Activated B cell treated with CpG ODN at 0.5 μM for 24 hours (primary cell): ENCODE data around the gene TEN1. TPM values are rescaled to one million over a fixed set of nuclear protein-coding genes. Genes with fewer than 3 reads are reported as not detected.

Source experiments
- ATAC-seq: fragments of 200-7000 bp; cut with Tn5 transposase; one replicate; pipeline ENCODE4 v1.10.0; 2021; ENCODE audit warnings: low read depth, mild to moderate bottlenecking, moderate library complexity
- CTCF ChIA-PET: fragments of 350-600 bp; sonication (Branson Sonifier 250); formaldehyde crosslinking; loops from one replicate; lab custom pipeline; 2021; ENCODE audit warnings: antibody characterized with exemption; lab: Charles Lee
- POLR2A ChIA-PET: fragments of 350-600 bp; sonication (Branson Sonifier 250); formaldehyde crosslinking; loops from one replicate; lab custom pipeline; 2021; ENCODE audit warnings: antibody characterized with exemption; lab: Charles Lee
- DNase-seq: peaks from one replicate; pipeline ENCODE4 v3.0.0; 2022
- H3K27ac Mint-ChIP-seq: one replicate; pipeline ENCODE4 v1.8.0; 2020; ENCODE audit warnings: mixed read lengths
- H3K27me3 Mint-ChIP-seq: one replicate; pipeline ENCODE4 v1.8.0; 2021; ENCODE audit warnings: mixed read lengths
- H3K36me3 Mint-ChIP-seq: one replicate; pipeline ENCODE4 v1.8.0; 2021; ENCODE audit warnings: low read depth, mixed read lengths
- H3K4me1 Mint-ChIP-seq: one replicate; pipeline ENCODE4 v1.8.0; 2021; ENCODE audit warnings: mixed read lengths
- H3K4me3 Mint-ChIP-seq: one replicate; pipeline ENCODE4 v1.8.0; 2020; ENCODE audit warnings: mild to moderate bottlenecking, mixed read lengths
- H3K9me3 Mint-ChIP-seq: one replicate; pipeline ENCODE4 v1.8.0; 2020; ENCODE audit warnings: mixed read lengths
- intact Hi-C: fragments of 100-400 bp; cut with micrococcal nuclease; formaldehyde crosslinking; loops from one replicate; pipeline ENCODE4 v1.15.1; 2024
- total RNA-seq: library from RNA; stranded (reverse); gene quantifications from 2 replicates; pipeline ENCODE4 v1.2.3, GENCODE V29; 2022
- TF ChIP-seq, protein P1 (sequence below): fragments of 200-600 bp; IDR thresholded peaks from one replicate; pipeline ENCODE4 v1.8.0; 2022; ENCODE audit warnings: antibody characterized with exemption, mild to moderate bottlenecking

Gene TEN1
- total RNA-seq, 1 donor from 2014 or later, result 22.7 TPM

DNA sequence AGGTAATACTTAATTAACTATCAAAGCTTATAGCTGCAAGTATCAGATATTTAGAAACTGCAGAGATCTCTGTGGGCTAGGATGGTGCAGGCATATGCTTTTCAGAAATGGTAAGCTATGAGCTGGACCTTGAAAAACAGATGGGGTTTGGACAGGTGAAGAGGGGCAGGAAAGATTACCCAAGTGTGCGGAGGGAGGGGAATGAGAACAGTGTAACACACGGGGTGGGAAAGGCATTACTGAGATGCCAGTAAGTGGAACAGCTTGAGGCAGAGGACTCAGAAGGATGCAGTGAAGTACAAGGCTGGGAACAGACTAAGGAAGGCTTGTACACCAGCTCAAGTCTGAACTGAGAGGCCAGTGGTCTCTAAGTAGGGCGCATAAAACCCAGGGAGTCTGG, 70.2 kb downstream of the TEN1 start:
- CTCF ChIA-PET, result interaction anchor here (0.8 kb wide), 1 partner anchor 35 kb away, joined by 3 read pairs; no protein-coding TSS in a partner anchor
- peaks cover 86% of the 10 kb centered on the region for H3K36me3 Mint-ChIP-seq
- H3K4me1 Mint-ChIP-seq, result peaks cover 6% of the 10 kb centered on the region

DNA sequence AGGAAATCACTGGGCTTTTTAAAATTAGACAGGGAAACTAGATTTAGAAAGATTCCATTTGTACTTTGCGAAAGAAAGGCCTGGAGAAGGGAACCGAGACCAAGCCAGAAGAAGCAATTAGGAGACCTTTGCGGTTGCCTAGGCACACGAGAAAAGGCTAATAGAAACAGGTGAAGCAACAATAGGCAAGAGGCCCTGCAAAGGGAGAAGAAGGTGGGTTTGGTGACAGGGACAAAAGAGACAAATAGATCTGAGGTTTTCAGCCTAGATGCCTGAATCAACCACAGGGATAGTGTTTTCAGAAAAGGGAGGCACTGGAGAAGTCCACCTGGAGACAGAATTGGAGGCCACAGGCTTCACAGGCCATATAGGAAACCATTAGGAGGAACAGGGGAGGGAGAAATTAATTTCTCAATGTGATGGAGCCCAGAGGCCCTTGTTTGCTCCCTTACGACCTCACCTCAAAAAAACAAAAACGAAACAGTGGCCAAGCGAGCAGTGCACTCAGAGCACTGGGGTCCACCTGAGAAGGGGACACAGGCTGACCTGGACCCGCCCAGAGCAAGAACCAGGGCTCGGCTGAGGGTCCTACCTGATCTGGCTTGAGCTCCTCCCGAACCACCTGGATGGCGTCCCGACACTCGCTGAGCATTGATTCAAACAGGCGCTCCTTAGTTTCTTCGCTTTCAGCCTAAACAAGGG, 70.9 kb downstream of the TEN1 start:
- POLR2A ChIA-PET, result no interaction called here
- intact Hi-C loops, result no loop called here
- ATAC-seq, result no peak
- H3K4me3 Mint-ChIP-seq, result no peak overlapping the region
- peaks cover 78% of the 10 kb centered on the region for H3K36me3 Mint-ChIP-seq
- no peaks in the 10 kb centered on the region for H3K27me3 Mint-ChIP-seq
- no peaks in the 10 kb centered on the region for H3K9me3 Mint-ChIP-seq
- no peak overlapping the region for H3K27ac Mint-ChIP-seq
- peaks cover 6% of the 10 kb centered on the region for H3K4me1 Mint-ChIP-seq
- DNase-seq, result no peak
- CTCF ChIA-PET, result interaction anchor here (0.8 kb wide), 1 partner anchor 36 kb away, joined by 3 read pairs; no protein-coding TSS in a partner anchor
- TF ChIP-seq, protein P1, sequence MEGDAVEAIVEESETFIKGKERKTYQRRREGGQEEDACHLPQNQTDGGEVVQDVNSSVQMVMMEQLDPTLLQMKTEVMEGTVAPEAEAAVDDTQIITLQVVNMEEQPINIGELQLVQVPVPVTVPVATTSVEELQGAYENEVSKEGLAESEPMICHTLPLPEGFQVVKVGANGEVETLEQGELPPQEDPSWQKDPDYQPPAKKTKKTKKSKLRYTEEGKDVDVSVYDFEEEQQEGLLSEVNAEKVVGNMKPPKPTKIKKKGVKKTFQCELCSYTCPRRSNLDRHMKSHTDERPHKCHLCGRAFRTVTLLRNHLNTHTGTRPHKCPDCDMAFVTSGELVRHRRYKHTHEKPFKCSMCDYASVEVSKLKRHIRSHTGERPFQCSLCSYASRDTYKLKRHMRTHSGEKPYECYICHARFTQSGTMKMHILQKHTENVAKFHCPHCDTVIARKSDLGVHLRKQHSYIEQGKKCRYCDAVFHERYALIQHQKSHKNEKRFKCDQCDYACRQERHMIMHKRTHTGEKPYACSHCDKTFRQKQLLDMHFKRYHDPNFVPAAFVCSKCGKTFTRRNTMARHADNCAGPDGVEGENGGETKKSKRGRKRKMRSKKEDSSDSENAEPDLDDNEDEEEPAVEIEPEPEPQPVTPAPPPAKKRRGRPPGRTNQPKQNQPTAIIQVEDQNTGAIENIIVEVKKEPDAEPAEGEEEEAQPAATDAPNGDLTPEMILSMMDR, result no peak

More for the DNA sequence above, 70.2 kb downstream of the TEN1 start:
- intact Hi-C loops, result no loop called here
- Mint-ChIP-seq H3K4me3 (no peak overlapping the region), H3K27ac (no peak overlapping the region), H3K9me3 (no peaks in the 10 kb centered on the region), H3K27me3 (no peaks in the 10 kb centered on the region)
- no peak for ATAC-seq
- TF ChIP-seq, protein P1, result no peak
- POLR2A ChIA-PET, result no interaction called here
- no peak for DNase-seq

Other genes with a start within 250 kb of the TEN1 start
- gene GALK1, start 214.0 kb upstream of the TEN1 start, total RNA-seq, result 14.9 and 22.9 TPM in 2 replicates
- 52.3 and 61.2 TPM in 2 replicates for gene UNK, start 194.4 kb upstream of the TEN1 start, total RNA-seq
- gene UNC13D, start 134.8 kb upstream of the TEN1 start, total RNA-seq, result 90.4 and 102 TPM in 2 replicates
- gene WBP2, start 123.9 kb upstream of the TEN1 start, total RNA-seq, result 66.0 and 68.7 TPM in 2 replicates
- gene TRIM47, start 100.7 kb upstream of the TEN1 start, total RNA-seq, result 3.1 and 3.5 TPM in 2 replicates
- 20.0 and 22.4 TPM in 2 replicates for gene TRIM65, start 82.3 kb upstream of the TEN1 start, total RNA-seq
- 132 and 137 TPM in 2 replicates for gene MRPL38, start 74.4 kb upstream of the TEN1 start, total RNA-seq
- gene FBF1, start 38.2 kb upstream of the TEN1 start, total RNA-seq, result 13.2 and 15.1 TPM in 2 replicates
- gene ACOX1, start 74 bp upstream of the TEN1 start, total RNA-seq, result 23.3 and 25.8 TPM in 2 replicates
- gene CDK3, start 21.6 kb downstream of the TEN1 start, total RNA-seq, result 11.4 and 14.1 TPM in 2 replicates
- gene EVPL, start 48.1 kb downstream of the TEN1 start, total RNA-seq, result not detected in 2 replicates
- gene SRP68, start 93.3 kb downstream of the TEN1 start, total RNA-seq, result 73.7 and 76.1 TPM in 2 replicates
- 0.18 and 0.32 TPM in 2 replicates for gene GALR2, start 95.5 kb downstream of the TEN1 start, total RNA-seq
- gene ZACN, start 99.9 kb downstream of the TEN1 start, total RNA-seq, result 0.34 and 0.67 TPM in 2 replicates
- gene EXOC7, start 124.5 kb downstream of the TEN1 start, total RNA-seq, result 133 and 146 TPM in 2 replicates
- gene FOXJ1, start 162.0 kb downstream of the TEN1 start, total RNA-seq, result 0.39 and 0.44 TPM in 2 replicates